OCI-LY3 (cell line): Measurements from ENCODE around the gene EXD3.

Source experiments
- H2AFZ ChIP-seq: fragments of 200-600, 300-600 bp; shearing (Covaris generic); 2 replicates; pipeline ENCODE4 v1.6.0; 2014; ENCODE audit warnings: antibody characterized with exemption, low read depth, low read length
- H3K27ac ChIP-seq: fragments of 200-600, 300-600 bp; sonication (generic); 2 replicates; pipeline ENCODE4 v1.5.1; 2014; ENCODE audit warnings: mild to moderate bottlenecking, low read length, moderate library complexity, mixed read lengths
- H3K27me3 ChIP-seq: fragments of 200-600, 300-600 bp; sonication (generic); 2 replicates; pipeline ENCODE4 v1.6.1; 2014; ENCODE audit warnings: low read depth, low read length, mixed read lengths
- H3K36me3 ChIP-seq: fragments of 200-600, 300-600 bp; sonication (generic); replicated peaks from 2 replicates; pipeline ENCODE3; 2014; ENCODE audit warnings: low read depth, low read length, mixed read lengths
- H3K4me1 ChIP-seq: fragments of 300-600, 200-600 bp; sonication (generic); 2 replicates; pipeline ENCODE4 v1.6.1; 2014; ENCODE audit warnings: low read length, mixed read lengths
- H3K4me2 ChIP-seq: fragments of 200-600, 300-600 bp; sonication (generic); 2 replicates; pipeline ENCODE4 v1.6.1; 2014; ENCODE audit warnings: low read length, mixed read lengths
- H3K4me3 ChIP-seq: fragments of 300-600, 200-600 bp; sonication (generic); 2 replicates; pipeline ENCODE4 v1.5.1; 2014; ENCODE audit warnings: antibody characterized with exemption, mild to moderate bottlenecking, low read length, moderate library complexity
- H3K79me2 ChIP-seq: fragments of 300-600, 200-600 bp; shearing (Covaris generic); 2 replicates; pipeline ENCODE4 v1.6.1; 2014; ENCODE audit warnings: mild to moderate bottlenecking, low read length, mixed read lengths
- H3K9ac ChIP-seq: fragments of 300-600, 200-600 bp; shearing (Covaris generic); 2 replicates; pipeline ENCODE4 v1.6.0; 2014; ENCODE audit warnings: mild to moderate bottlenecking, low read length, moderate library complexity
- H3K9me3 ChIP-seq: fragments of 200-600, 300-600 bp; shearing (Covaris generic); 2 replicates; pipeline ENCODE4 v1.6.1; 2014; ENCODE audit warnings: low read length, mixed read lengths; ENCODE audit not compliant: insufficient read depth
- H4K20me1 ChIP-seq: fragments of 200-600, 300-600 bp; sonication (generic); 2 replicates; pipeline ENCODE4 v1.6.1; 2016; ENCODE audit warnings: low read length, mixed read lengths; ENCODE audit not compliant: insufficient read depth
- CTCF ChIP-seq: fragments of 200-600, 300-600 bp; sonication (generic); IDR thresholded peaks from 2 replicates; pipeline ENCODE4 v1.5.1; 2014; ENCODE audit warnings: antibody characterized with exemption, low read length, low read depth
- EZH2phosphoT487 ChIP-seq: fragments of 200-600 bp; shearing (Covaris generic); IDR thresholded peaks from 2 replicates; pipeline ENCODE4 v1.6.1; 2018; ENCODE audit warnings: antibody characterized with exemption, mixed run types, low read depth

The EXD3 gene

GRCh38 chr9:137392232-137393007, 30.5 kb downstream of the EXD3 start:
- H3K27me3 ChIP-seq: no peaks in the 10 kb centered on the region
- no peaks in the 10 kb centered on the region for H3K4me1 ChIP-seq
- no peaks in the 10 kb centered on the region for H3K79me2 ChIP-seq
- no peaks in the 10 kb centered on the region for H3K36me3 ChIP-seq
- no peak overlapping the region for H3K4me3 ChIP-seq
- no peak overlapping the region for H2AFZ ChIP-seq
- no peak overlapping the region for H3K9ac ChIP-seq
- no peak overlapping the region for H3K27ac ChIP-seq
- no peaks in the 10 kb centered on the region for H4K20me1 ChIP-seq
- no peak overlapping the region for H3K4me2 ChIP-seq
- TF ChIP-seq EZH2phosphoT487 (no peak), CTCF (no peak)
- H3K9me3 ChIP-seq: no peaks in the 10 kb centered on the region

- no peaks in the 10 kb centered on the region for H3K79me2 ChIP-seq
- H3K36me3 ChIP-seq: no peaks in the 10 kb centered on the region
- H2AFZ ChIP-seq: no peak overlapping the region
- H3K4me2 ChIP-seq: no peak overlapping the region
- no peak overlapping the region for H3K9ac ChIP-seq
- no peak overlapping the region for H3K27ac ChIP-seq
- TF ChIP-seq EZH2phosphoT487: no peak
- TF ChIP-seq CTCF: no peak
- no peaks in the 10 kb centered on the region for H3K4me1 ChIP-seq
- no peak overlapping the region for H3K4me3 ChIP-seq
- H3K27me3 ChIP-seq: no peaks in the 10 kb centered on the region
- H4K20me1 ChIP-seq: no peaks in the 10 kb centered on the region
- H3K9me3 ChIP-seq: no peaks in the 10 kb centered on the region
These were observed 31.6 kb downstream of the EXD3 start for GRCh38 chr9:137391411-137391754.

- H3K79me2 ChIP-seq: no peaks in the 10 kb centered on the region
- no peak overlapping the region for H3K4me3 ChIP-seq
- H3K4me2 ChIP-seq: no peak overlapping the region
- H3K27me3 ChIP-seq: no peaks in the 10 kb centered on the region
- H3K27ac ChIP-seq: no peak overlapping the region
- H3K4me1 ChIP-seq: no peaks in the 10 kb centered on the region
- H4K20me1 ChIP-seq: no peaks in the 10 kb centered on the region
- no peak overlapping the region for H3K9ac ChIP-seq
- H2AFZ ChIP-seq: no peak overlapping the region
- TF ChIP-seq CTCF (no peak), EZH2phosphoT487 (no peak)
- H3K36me3 ChIP-seq: no peaks in the 10 kb centered on the region
- no peaks in the 10 kb centered on the region for H3K9me3 ChIP-seq
These were observed 32.2 kb downstream of the EXD3 start for GRCh38 chr9:137390553-137391410.

- TF ChIP-seq CTCF (no peak), EZH2phosphoT487 (no peak)
- Histone ChIP-seq H4K20me1 (no peaks in the 10 kb centered on the region), H3K27ac (no peak overlapping the region), H3K9ac (no peak overlapping the region), H3K4me1 (no peaks in the 10 kb centered on the region), H3K79me2 (no peaks in the 10 kb centered on the region), H3K4me3 (no peak overlapping the region), H2AFZ (no peak overlapping the region), H3K4me2 (no peak overlapping the region), H3K27me3 (no peaks in the 10 kb centered on the region), H3K9me3 (no peaks in the 10 kb centered on the region), H3K36me3 (no peaks in the 10 kb centered on the region)
These were observed 33.6 kb downstream of the EXD3 start for GRCh38 chr9:137389428-137389746.
